Cardiac fibroblast (primary cell): Measurements from ENCODE around the gene ALK.

Experiments
- DNase-seq, 2 donors: peaks; one replicate each; pipeline versions ENCODE4 v3.0.0 to v3.0.0-alpha.2; 2010; ENCODE audit warnings: low read depth in 2 of 2
- H3K4me3 ChIP-seq, 2 donors: replicated peaks in 1 of 2; 1 replicate in 1 of 2; 2 replicates in 1 of 2; pipeline ENCODE4 v1.5.1; 2011; ENCODE audit warnings: low read depth in 2 of 2, low read length in 2 of 2, mild to moderate bottlenecking in 2 of 2, moderate library complexity in 1 of 2
- CTCF ChIP-seq: IDR thresholded peaks from one replicate; pipeline ENCODE4 v1.5.1; 2011; ENCODE audit warnings: low read depth, mild to moderate bottlenecking, low read length, inconsistent platforms

Gene ALK

DNA sequence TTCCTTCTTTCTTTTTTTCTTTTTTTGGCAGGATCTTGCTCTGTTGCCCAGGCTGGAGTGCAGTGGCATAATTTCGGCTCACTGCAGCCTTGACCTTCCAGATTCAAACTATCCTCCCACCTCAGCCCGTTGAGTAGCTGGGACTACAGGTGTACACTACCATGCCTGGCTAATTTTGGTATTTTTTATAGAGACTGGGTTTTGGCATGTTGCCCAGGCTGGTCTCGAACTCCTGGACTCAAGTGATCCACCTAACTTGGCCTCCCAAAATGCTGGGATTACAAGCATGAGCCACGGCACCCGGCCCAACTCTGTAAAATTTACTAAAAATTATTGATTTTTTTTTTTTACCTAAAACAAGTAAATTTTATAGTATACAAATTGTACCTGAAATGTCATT lies 360.8 kb downstream of the ALK start:
- DNase-seq = no peak
- TF ChIP-seq CTCF = no peak
- no peak overlapping the region for H3K4me3 ChIP-seq

- no peak for DNase-seq
- no peak for TF ChIP-seq CTCF
- no peak overlapping the region for H3K4me3 ChIP-seq
These were observed 361.4 kb downstream of the ALK start for GRCh38 chr2:29560030-29560429.

- no peak for TF ChIP-seq CTCF
- H3K4me3 ChIP-seq = no peak overlapping the region
- DNase-seq = no peak
These were observed 361.8 kb downstream of the ALK start for GRCh38 chr2:29559578-29559977.

DNA sequence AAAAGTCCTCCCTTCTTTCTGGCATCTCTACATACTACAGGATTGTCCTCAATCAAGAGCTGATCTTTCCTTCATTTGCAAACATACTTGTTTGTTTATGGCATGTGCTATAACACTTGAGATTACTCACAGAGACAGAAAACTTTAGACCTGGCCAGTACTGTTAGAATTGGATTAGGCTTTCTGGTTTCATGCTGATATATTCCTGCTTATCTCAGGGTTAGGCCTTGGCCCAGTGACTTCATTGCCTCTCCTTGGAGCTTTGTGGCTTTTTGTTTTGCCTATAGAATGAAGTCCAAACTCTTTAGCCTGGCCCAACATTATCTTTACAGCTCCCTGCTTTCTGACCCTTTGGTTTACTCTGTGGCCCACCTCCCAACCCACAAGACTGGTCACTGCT lies 363.3 kb downstream of the ALK start:
- H3K4me3 ChIP-seq = no peak overlapping the region
- DNase-seq = no peak
- TF ChIP-seq CTCF = no peak

DNA sequence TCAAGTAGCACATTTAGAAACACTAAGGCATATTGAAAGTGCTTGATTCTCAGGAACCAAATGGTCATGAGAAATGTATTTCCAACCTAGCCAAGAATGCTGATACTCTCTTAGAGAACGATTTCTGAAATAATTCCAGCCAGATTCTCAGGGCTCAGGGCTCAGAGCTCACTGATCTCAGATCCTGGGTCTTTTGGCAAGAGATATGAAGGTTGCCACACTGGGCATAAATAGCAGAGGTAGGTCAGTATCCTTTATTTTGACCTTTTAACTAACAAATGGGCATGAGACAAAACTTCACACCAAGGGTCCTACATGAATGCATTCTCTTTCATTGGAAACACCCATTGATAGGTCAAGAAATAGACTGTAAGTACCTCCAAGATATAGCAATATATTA lies 364.1 kb downstream of the ALK start:
- no peak overlapping the region for H3K4me3 ChIP-seq
- TF ChIP-seq CTCF = no peak
- no peak for DNase-seq

- TF ChIP-seq CTCF = no peak
- H3K4me3 ChIP-seq = no peak overlapping the region
- no peak for DNase-seq
These were observed 372.4 kb downstream of the ALK start for GRCh38 chr2:29549069-29549380.

DNA sequence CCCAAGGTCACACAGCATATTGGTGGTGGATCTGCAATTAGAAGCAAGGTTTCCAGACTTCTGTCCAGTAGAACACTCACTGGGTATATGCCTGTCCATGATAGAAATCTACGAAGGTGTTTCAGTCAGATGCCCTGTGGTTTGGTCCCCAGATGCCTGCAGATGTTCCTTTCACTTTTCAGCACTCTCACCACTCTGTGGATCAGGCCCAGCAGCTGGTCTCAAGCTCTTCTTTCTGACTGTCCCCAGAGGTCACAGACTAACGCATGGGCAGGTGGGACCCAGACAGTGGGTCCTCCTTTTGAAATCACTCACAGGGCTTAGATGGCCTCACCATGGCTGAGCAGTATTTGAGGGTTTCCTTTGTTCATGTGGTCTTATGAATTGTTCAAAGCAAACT lies 376.5 kb downstream of the ALK start:
- DNase-seq = no peak
- no peak for TF ChIP-seq CTCF
- no peak overlapping the region for H3K4me3 ChIP-seq
